Myocyte (in vitro differentiated cells): Measurements from ENCODE around the gene EYA3. TPM values are rescaled to one million over a fixed set of nuclear protein-coding genes. Genes with fewer than 3 reads are reported as not detected.

Source experiments
- DNase-seq: peaks from one replicate; pipeline ENCODE4 v3.0.0-alpha.2; 2012; ENCODE audit warnings: low read depth
- total RNA-seq: library from RNA; depleted of rRNA; stranded (reverse); fragments of >200 nt; gene quantifications from 2 replicates; pipeline ENCODE4 v1.2.3, GENCODE V29; 2014

Gene EYA3
- total RNA-seq, 1 donor from 2014 or later: 22.0 TPM

DNA sequence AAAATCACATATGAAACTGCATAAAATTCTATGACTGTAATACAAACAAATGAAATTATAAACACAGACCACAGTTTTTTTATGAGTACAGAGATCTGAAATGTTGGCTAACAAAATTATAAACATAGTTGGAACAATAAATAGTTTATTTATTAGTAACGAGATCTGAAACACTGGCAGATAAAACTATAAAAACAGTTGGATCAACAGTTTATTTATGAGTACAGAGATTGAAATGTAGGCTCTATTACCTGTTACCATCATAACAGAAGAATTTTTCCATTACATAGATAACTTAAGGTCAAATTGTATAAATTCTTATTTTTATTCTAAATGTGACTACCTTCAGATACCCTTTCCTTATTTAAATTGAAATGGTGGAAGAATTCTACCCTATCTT is 14.5 kb downstream of the EYA3 start:
- no peak for DNase-seq

DNA sequence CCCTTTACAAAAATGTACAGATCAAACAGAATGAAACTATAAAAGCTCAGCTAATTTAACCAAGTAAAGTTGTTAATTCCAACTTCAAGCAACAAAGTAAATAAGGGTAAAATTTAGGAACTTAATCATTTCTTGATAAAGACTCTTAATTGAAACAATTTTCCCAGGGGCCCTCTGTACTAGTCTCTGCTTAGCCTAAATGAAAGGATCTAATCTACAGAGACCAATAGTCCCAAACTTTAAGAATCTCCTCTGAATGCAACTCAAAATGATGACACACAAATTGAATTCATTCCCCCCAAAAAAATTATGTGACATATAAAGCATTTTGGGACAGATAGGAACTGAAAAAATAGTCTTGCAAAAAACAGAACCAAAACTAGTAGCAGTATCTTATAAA is 16.6 kb downstream of the EYA3 start:
- no peak for DNase-seq

DNA sequence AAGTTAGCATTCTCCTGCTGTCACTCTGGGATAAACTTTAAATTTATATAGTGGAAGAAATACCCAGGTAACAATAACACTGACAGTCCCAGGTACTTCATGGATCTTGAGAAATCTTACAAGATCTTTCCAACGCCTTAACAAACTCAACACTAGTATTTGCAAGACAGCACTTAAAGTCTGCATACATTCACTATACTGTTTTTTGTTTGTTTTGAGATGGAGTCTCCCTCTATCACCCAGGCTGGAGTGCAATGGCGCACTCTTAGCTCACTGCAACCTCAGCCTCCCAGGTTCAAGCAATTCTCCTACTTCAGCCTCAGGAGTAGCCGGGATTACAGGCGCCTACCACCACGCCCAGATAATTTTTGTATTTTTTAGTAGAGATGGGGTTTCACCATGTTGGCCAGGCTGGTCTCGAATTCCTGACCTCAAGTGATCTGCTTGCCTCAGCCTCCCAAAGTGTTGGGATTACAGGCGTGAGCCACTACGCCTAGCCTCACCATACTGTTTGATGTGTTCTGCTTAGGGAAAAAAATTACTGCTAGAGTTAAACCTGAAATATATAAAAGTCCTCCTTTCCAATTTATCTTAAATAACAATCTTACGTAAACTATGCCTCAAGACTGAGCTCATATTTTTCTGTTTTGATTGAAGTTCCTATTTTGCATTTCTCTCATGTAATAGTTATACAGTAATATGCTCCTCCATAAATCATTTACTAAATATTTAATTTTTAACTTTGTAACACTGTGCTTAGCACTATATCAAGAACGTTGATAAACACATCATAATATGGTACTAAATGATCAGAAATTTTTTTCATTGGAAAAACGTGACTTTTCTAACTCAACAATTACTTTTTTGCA is 17.5 kb downstream of the EYA3 start:
- no peak for DNase-seq

GRCh38 chr1:28067523-28068090 is 20.8 kb downstream of the EYA3 start:
- DNase-seq: no peak

- no peak for DNase-seq
Observed at GRCh38 chr1:28066393-28067154, 21.8 kb downstream of the EYA3 start.

GRCh38 chr1:28064064-28064463 is 24.3 kb downstream of the EYA3 start:
- no peak for DNase-seq

GRCh38 chr1:28062806-28063205 is 25.6 kb downstream of the EYA3 start:
- no peak for DNase-seq

DNA sequence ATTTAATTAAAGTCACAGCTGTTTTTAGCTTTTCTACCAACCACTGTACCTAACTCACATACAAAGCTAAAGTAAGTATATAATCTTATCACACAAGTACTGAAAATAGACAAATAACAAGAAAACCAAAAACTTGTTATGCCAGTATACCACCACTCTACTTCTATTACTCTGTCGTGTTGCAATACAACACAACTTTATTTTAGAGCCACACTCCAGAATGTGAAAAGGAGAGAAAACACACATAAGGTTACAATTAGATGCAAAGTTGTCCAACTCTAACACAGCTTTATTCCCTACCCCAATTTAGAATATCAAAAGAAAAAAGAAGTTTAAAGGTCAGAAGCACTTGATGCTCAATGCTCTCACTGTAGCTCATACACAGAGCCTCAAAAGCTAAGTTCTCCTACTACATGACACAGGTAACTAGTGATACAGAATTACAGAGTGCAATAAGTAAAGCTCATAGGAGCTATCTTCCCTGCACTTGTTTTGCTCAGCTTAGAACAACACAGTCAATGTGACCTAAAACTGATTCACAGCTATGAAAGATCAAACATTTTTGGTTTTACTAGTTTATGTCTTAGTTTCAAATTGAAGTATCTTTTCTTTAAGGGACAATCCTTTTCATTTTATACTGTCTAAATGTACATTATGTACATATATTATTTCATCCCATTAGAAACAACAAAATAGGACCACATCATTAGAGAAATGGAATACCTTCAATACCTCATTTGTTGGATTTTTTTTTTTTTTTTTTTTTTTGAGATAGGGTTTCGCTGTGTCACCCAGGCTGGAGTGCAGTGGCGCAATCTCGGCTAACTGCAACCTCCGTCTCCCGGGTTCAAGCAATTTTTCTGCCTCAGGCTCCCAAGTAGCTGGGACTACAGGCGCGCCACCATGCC is 29.2 kb downstream of the EYA3 start:
- DNase-seq: no peak

DNA sequence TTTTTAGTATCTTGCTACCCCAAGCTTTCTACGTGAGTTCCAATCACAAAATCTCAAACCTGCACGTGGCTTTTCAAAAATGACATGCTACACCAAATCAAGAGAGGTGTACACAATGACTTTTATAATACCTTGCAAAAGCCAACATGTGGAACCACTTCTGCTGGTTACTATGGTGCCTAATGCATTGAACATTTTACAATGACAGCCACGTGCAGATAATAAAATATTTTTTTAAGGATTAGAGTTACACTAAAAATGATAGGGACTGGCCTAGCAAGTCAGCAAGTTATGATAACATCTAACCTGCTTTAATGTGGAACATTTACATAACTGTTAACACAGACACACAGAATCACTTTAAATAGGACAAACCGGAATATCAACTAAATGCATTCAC is 30.2 kb downstream of the EYA3 start:
- no peak for DNase-seq

- no peak for DNase-seq
Observed at GRCh38 chr1:28056129-28056925, 32.1 kb downstream of the EYA3 start.

GRCh38 chr1:28050776-28051175 is 37.6 kb downstream of the EYA3 start:
- no peak for DNase-seq

- no peak for DNase-seq
Observed at GRCh38 chr1:28046716-28047115, 41.7 kb downstream of the EYA3 start.

GRCh38 chr1:28045777-28046176 is 42.6 kb downstream of the EYA3 start:
- no peak for DNase-seq

DNA sequence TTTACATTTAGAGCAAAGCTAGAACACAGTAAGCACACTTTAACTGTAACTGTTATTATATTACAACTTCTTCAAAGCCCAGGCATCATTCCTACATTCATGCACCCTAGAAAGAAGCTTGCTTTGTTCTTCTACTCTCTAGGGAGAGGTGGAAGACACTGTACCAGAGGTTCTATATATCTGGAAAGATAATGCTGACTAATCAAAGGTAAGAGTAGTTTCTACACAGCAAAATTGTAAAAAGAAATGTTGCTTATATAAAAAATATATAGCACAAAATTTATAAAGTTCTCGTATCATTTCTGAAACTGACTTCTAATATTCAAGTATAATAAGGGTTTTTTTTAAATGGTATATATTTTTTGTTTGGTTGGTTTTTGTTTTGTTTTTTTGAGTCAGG is 44.0 kb downstream of the EYA3 start:
- DNase-seq: no peak

GRCh38 chr1:28039341-28039740 is 49.1 kb downstream of the EYA3 start:
- no peak for DNase-seq

DNA sequence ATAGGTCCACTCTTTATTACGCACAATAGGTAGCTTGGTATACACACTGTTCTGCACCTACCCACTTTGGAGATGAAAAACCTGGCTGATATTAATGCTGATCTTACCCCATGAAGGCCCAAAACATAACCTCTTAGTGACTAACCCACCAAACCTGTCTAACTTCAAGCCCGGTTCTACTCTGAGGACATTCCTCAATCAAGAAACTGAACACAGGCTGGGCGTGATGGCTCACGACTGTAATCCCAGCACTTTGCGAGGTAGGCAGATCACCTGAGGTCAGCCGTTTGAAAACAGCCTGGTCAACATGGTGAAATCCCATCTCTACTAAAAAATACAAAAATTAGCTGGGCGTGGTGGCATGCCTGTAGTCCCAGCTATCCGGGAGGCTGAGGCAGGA is 50.5 kb downstream of the EYA3 start:
- no peak for DNase-seq

DNA sequence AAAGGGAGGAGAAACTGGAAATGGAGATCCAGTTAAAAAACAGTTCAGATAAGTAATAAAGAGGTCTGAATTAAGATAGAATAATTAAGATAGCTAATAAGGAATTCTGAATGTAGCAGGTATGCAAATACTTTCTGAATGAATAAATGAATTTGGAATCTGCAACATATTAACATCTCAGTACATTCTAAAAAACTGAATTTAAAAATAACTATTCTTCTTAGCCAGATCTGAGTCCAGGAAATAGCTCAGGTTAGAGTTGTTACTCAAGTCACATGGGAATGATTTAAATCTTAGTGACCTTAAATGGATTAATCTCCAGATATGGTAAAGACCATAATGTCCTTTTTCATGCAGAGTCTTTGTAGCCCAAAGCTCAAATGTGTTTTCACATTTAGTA is 51.2 kb downstream of the EYA3 start:
- DNase-seq: no peak

DNA sequence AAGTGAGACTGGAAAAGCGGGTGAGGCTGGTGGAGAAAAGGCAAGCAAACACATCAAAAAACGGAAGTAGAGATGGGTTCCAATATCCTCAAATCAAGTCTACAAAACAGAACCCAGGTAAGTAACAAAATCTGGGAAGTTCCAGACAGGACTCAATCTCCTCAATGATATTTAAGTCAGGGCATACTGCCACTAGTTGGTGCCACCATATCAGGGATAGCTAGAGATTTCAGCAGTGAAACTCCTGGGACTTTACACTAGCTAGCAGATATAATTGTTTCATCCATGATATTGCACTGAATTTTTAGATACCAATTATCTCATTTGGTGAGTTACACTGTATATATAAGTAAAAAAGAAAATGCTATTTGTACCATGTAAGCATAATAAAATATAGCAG is 52.0 kb downstream of the EYA3 start:
- peak; percentile 8 for DNase-seq

DNA sequence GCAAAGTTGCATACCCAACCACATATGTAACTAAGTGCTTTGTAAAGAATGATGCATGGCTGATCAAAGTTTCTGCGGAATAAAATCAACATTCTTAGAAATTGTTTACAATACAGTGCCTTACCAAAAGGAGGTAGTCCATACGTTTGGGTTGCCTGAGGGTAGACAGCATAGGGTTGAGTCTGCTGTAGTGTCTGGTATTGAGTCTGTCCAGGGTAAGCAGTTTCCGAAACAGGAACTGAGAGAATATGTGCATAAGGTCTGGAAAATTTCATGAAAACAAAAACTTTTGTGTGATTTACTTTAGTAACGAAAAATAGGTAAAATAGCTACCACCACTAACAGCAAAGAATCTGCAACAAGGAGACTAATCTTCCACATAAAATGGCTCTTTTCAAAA is 53.0 kb downstream of the EYA3 start:
- no peak for DNase-seq

- DNase-seq: no peak
Observed at GRCh38 chr1:28032281-28032680, 56.1 kb downstream of the EYA3 start.
